GM21381 (cell line): ENCODE measurements around the gene LMLN.
"Not testable (repeated sequence)": the region's sequence is repeated elsewhere in the genome, so short reads cannot be mapped to it uniquely, and the experiment has no call there.

ENCODE experiments used
- ATAC-seq: cut with Tn5 transposase; IDR thresholded peaks from one replicate; pipeline ENCODE4 v1.9.1; 2021; ENCODE audit warnings: mild to moderate bottlenecking, moderate library complexity; ENCODE audit not compliant: unreplicated experiment

LMLN gene

DNA sequence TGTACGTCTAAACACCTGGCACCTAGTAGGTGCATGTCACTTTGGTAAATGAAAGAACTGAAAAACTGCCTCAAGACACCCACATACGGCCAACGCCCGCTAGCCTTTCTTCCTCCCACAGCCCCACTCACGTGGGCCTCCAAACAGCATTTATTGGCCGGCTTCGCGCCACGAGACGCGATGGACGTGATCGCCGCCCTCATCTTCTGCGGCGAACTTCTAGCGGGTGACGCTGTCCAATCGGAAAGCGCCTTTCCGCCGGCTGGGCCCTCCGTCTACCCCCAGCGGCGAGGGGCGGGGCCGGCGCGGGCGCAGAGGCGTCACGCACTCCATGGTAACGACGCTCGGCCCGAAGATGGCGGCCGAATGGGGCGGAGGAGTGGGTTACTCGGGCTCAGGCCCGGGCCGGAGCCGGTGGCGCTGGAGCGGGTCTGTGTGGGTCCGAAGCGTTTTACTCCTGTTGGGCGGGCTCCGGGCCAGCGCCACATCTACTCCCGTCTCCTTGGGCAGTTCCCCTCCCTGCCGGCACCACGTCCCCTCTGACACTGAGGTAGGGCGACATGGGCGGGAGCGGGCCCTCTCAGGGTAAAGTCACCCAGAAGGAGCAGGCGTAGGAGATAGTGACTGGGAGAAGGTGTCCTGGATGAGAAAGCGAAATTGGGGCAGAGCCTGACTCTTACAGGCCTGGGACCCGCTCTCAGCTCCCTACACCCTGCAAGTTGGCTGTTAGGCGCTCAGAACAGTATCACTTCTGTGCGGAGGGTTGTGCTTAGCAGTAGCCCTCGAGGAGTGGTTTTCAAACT lies at the start of gene LMLN:
LMLN (plus strand) TSS at position 327 of the 803 bp plus-strand sequence; CDS start at position 356, 29 bp downstream.
- ATAC-seq, result peak; percentile 99

GRCh38 chr3:197912741-197913476 lies 47.1 kb upstream of the LMLN start:
- ATAC-seq, result no peak

GRCh38 chr3:197913641-197914380 lies 46.2 kb upstream of the LMLN start:
- no peak for ATAC-seq

GRCh38 chr3:197921429-197922275 lies 38.4 kb upstream of the LMLN start:
- not testable (repeated sequence) for ATAC-seq

- no peak for ATAC-seq
Observed at GRCh38 chr3:197926418-197926817, 33.6 kb upstream of the LMLN start.

DNA sequence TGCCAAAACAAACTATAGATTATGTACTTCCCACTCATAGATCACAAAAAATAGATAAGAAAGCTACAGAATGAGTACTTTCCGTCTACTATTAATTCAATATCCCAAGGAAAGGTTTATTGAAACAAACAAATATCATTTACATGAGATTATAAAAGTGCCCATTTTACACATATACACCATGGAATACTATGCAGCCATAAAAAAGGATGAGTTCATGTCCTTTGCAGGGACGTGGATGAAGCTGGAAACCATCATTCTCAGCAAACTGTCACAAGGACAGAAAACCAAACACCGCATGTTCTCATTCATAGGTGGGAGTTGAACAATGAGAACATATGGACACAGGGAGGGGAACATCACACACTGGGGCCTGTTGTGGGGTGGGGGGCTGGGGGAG lies 32.4 kb upstream of the LMLN start:
- ATAC-seq, result not testable (repeated sequence)

- ATAC-seq, result no peak
Observed at GRCh38 chr3:197936819-197937384, 23.1 kb upstream of the LMLN start.

DNA sequence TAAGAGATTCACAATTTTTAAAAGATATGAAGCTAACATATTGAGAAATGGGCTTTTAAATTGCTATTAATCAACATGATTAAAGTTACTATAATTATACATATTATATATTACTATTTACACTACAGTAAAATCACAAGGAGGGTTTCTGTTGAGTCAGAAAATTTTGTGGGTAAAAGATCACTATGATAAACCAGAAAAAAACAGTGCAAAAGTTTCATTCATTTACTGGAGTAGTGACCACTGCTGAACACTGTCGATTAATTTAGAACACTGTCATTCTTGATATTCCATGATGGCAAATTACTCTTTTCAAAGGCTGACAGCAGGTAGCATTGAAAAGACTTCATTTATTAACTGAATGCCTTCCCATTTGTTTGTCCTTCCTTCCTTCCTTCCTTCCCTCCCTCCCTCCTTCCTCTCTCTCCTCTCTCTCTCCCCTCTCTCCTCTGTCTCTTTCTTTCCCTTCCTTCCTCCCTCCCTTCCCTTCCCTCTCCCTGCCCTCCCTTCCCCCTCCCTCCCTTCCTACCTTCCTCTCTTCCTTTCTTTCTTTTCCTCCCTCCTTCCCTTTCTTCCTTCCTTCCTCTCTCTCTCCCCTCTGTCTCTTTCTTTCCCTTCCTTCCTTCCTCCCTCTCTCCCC lies 19.2 kb upstream of the LMLN start:
- no peak for ATAC-seq

DNA sequence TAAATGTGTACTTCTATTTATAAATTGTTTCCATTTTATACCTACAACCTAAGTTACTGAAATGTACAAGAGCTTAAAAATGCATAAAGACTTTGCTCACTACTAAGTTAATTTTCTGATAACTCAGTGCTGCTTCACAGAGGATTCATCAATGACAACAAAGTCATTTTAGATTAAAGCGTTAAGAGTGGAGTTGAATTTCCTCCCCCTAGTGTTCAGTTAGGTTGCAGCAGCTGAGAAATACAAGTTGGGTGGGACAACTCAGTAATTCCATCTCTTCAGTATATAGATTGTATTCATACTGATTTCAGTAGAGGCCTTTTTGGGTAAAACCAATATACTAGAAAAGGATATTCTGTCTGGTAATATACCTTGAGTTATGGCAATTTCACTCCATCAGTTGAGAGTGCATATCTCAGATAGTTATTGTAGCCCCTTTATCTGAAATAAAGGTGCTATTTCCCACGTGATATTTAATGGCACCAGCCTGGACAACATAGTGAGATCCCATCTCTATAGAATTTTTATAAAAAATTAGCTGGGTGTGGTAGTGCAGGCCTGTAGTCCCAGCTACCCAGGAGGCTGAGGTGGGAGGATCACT lies 17.0 kb upstream of the LMLN start:
- ATAC-seq, result no peak

DNA sequence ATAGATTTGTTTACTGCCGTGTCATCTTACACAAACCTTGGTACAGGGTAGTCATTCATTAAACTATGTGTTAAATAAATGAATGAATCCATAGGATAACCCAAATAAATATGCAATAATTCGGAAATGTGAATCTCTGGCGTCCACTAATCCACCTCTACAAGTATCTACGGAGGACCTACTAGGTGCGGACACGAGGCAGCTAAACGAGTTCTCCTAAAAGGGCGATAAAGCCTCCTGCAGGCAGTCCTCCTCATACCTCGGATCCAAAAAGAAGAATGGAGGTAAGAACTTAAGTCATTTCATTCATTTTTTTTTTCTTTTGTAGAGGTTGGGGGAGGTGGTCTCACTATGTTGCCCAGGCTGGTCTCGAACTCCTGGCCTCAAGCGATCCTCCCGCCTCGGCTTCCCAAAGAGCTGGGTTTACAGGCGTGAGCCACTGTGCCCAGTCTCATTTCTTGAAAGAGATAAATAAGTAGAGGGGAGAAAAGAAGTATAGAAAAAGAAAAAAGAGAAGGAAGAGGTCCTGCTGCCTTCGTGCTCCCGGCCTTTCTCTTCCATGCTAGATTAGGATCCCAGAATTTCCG lies 10.7 kb upstream of the LMLN start:
- peak; percentile 1 for ATAC-seq

DNA sequence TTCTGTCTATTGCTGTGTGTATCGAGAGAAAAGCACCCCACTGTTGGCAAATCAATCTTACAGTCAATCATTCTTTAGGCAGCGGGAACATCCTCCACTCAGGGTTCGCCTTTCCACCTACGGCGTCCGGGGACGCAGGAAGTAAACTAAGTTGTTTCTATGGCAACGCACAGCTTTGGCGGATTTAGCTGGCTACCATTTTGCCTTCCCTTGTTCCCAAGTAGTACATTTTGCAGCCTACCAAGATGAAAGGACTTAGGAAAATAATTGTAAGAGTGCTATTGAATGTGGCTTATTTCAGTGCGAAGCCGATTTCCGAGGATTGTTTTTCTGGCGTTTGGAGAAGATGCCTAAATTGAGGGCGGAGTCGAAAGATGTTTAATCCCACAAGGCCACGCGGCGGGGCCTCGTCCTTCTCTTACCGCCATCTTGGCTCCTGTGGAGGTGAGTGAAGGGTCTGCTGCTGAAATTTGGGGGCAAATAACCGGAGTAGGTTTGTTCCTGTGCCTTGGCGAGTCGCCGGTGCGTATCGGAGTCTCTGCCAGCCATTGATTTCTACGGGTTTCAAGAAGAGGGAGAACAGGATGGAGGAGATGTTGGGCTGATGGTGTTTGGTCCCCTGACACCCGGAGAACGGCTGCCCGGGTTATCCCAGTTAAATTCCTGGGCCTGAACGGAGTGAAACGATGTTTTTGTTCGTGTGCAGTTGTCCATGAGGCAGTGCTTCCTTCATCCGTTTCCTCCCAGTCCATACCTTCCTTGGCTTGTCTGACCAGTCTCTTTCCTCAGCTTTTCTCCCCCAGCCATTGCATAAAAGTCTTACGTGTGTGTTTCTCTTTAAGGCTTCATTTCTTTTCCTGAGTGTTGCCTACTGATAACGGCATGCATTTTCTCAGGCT lies 10.0 kb upstream of the LMLN start, which contains the start of gene RPL35A:
RPL35A (plus strand) TSS at position 413 of the 899 bp plus-strand sequence. CDS start 778 bp downstream, outside the sequence.
- ATAC-seq, result peak; percentile 92

GRCh38 chr3:197950677-197951061 lies 9.3 kb upstream of the LMLN start:
- no peak for ATAC-seq

- ATAC-seq, result no peak
Observed at GRCh38 chr3:197951392-197951990, 8.5 kb upstream of the LMLN start.

DNA sequence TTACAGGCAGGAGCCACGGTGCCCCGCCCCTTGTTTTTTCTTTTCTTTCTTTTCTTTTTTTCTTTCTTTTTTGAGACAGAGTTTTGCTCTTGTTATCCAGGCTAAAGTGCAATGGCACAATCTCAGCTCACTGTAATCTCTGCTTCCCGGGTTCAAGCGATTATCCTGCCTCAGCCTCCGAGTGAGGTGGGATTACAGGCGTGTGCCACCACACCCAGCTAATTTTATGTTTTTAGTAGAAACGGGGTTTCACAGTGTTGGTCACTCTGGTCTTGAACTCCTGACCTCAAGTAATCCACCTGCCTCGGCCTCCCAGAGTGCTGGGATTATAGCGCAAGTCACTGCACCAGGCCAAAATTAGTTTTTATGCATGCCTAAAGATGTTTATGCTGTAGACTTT lies 7.6 kb upstream of the LMLN start:
- ATAC-seq, result no peak

DNA sequence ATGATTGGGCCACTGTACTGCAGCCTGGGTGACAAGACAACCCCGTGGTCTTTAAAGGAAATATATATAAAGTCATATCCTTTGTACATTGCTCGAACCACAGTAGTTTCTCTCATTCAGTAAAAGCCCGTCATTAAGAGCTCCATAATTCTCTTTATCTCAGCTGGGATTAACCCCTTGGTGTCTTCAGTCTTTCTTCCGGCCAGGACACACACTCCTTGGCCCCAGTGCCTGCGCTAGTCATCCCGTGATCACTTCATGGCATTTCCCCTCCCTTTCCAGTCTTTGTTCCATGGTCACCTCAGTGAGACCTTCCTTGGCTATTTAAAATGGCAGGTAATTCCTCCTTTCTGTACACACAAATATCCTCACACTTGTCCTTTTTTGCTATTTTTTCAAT lies 6.7 kb upstream of the LMLN start:
- no peak for ATAC-seq

- no peak for ATAC-seq
Observed at GRCh38 chr3:197953881-197954280, 6.1 kb upstream of the LMLN start.

GRCh38 chr3:197955892-197956477 lies 4.0 kb upstream of the LMLN start:
- ATAC-seq, result no peak
